IMR-90 (cell line): Measurements from ENCODE around the gene CSK. TPM values are rescaled to one million over a fixed set of nuclear protein-coding genes. Genes with fewer than 3 reads are reported as not detected.

Experiments used
- ATAC-seq: fragments of 200-7000 bp; cut with Tn5 transposase; 2 replicates; pipeline ENCODE4 v1.9.1; 2020; ENCODE audit warnings: low read depth, mild to moderate bottlenecking, moderate library complexity
- BruUV-seq: library from RNA; stranded (reverse); fragments of 400-500 nt; replicated peaks from 2 replicates; lab custom pipeline; 2021; lab: Mats Ljungman, UMichigan
- CTCF ChIA-PET: fragments of 300-600 bp; formaldehyde crosslinking; extraction: SDS; loops from one replicate; lab custom pipeline; 2021; ENCODE audit warnings: antibody characterized with exemption; lab: Yijun Ruan, JAX
- POLR2A ChIA-PET: fragments of 300-600 bp; sonication (Branson Sonifier 250); formaldehyde crosslinking; loops from one replicate; lab custom pipeline; 2022; ENCODE audit warnings: antibody characterized with exemption; ENCODE audit not compliant: unreplicated experiment; lab: Charles Lee
- DNase-seq: peaks from one replicate; pipeline ENCODE4 v3.0.0; 2013
- H2AFZ ChIP-seq: replicated peaks from 2 replicates; pipeline ENCODE3; 2013; ENCODE audit warnings: low read length, mild to moderate bottlenecking; ENCODE audit not compliant: poor library complexity
- H2AK5ac ChIP-seq: 2 replicates; pipeline ENCODE4 v1.6.1; 2013; ENCODE audit warnings: low read depth, low read length, inconsistent platforms
- H2AK9ac ChIP-seq: replicated peaks from 2 replicates; pipeline ENCODE3; 2013; ENCODE audit warnings: mild to moderate bottlenecking, low read depth, low read length, moderate library complexity; ENCODE audit not compliant: poor library complexity
- H2BK120ac ChIP-seq: 2 replicates; pipeline ENCODE4 v1.6.1; 2013; ENCODE audit warnings: low read depth, low read length, inconsistent platforms
- H2BK15ac ChIP-seq: 3 replicates; pipeline ENCODE4 v1.6.1; 2013; ENCODE audit warnings: low read depth, low read length, inconsistent platforms
- H2BK20ac ChIP-seq: 2 replicates; pipeline ENCODE4 v1.6.1; 2013; ENCODE audit warnings: low read depth, mild to moderate bottlenecking, inconsistent platforms, low read length, moderate library complexity
- H2BK5ac ChIP-seq: 2 replicates; pipeline ENCODE4 v1.6.1; 2013; ENCODE audit warnings: mild to moderate bottlenecking, low read depth, low read length, inconsistent platforms; ENCODE audit not compliant: poor library complexity, severe bottlenecking
- H3K14ac ChIP-seq: replicated peaks from 2 replicates; pipeline ENCODE4 v1.6.1; 2013; ENCODE audit warnings: low read depth, low read length, inconsistent platforms
- H3K18ac ChIP-seq: 2 replicates; pipeline ENCODE4 v1.6.1; 2013; ENCODE audit warnings: low read depth, low read length, control low read depth
- H3K23ac ChIP-seq: 2 replicates; pipeline ENCODE4 v1.6.1; 2013; ENCODE audit warnings: low read depth, low read length, inconsistent platforms
- H3K27ac ChIP-seq: 2 replicates; pipeline ENCODE4 v1.5.1; 2013; ENCODE audit warnings: mild to moderate bottlenecking, control low read depth, low read length; ENCODE audit not compliant: insufficient read depth
- H3K27me3 ChIP-seq: 2 replicates; pipeline ENCODE4 v1.6.1; 2013; ENCODE audit warnings: low read length; ENCODE audit not compliant: control insufficient read depth, insufficient read depth
- H3K36me3 ChIP-seq: 2 replicates; pipeline ENCODE4 v1.6.1; 2013; ENCODE audit warnings: low read length, mixed read lengths; ENCODE audit not compliant: control insufficient read depth, insufficient read depth
- H3K4ac ChIP-seq: 2 replicates; pipeline ENCODE4 v1.6.1; 2013; ENCODE audit warnings: low read depth, low read length, inconsistent platforms
- H3K4me1 ChIP-seq: 2 replicates; pipeline ENCODE4 v1.6.1; 2013; ENCODE audit warnings: low read length, mixed read lengths; ENCODE audit not compliant: control insufficient read depth, insufficient read depth
- H3K4me2 ChIP-seq: 2 replicates; pipeline ENCODE4 v1.6.1; 2013; ENCODE audit warnings: low read depth, mild to moderate bottlenecking, control low read depth, low read length, moderate library complexity
- H3K4me3 ChIP-seq: 2 replicates; pipeline ENCODE4 v1.5.1; 2013; ENCODE audit warnings: low read depth, mild to moderate bottlenecking, control low read depth, low read length, moderate library complexity; ENCODE audit not compliant: insufficient read depth
- H3K56ac ChIP-seq: 2 replicates; pipeline ENCODE4 v1.6.1; 2013; ENCODE audit warnings: low read length, inconsistent platforms; ENCODE audit not compliant: insufficient read depth; ENCODE audit errors: extremely low read depth
- H3K79me1 ChIP-seq, 2 experiments: 2 replicates each; pipeline ENCODE4 v1.6.1; 2013; ENCODE audit warnings: low read length in 2 of 2, inconsistent platforms in 1 of 2, low read depth in 1 of 2
- H3K9ac ChIP-seq: 2 replicates; pipeline ENCODE4 v1.6.1; 2013; ENCODE audit warnings: low read depth, low read length, control low read depth
- H3K9me1 ChIP-seq: 2 replicates; pipeline ENCODE4 v1.6.1; 2013; ENCODE audit warnings: low read length, inconsistent platforms; ENCODE audit not compliant: insufficient read depth
- H3K9me3 ChIP-seq: 2 replicates; pipeline ENCODE4 v1.6.1; 2013; ENCODE audit warnings: low read length; ENCODE audit not compliant: control insufficient read depth, insufficient read depth
- H4K20me1 ChIP-seq: 2 replicates; pipeline ENCODE4 v1.6.1; 2013; ENCODE audit warnings: low read length, inconsistent platforms; ENCODE audit not compliant: insufficient read depth
- H4K5ac ChIP-seq: 2 replicates; pipeline ENCODE4 v1.6.1; 2013; ENCODE audit warnings: mild to moderate bottlenecking, low read depth, low read length, control low read depth
- H4K8ac ChIP-seq, 2 experiments: 2 replicates each; pipeline ENCODE4 v1.6.1; 2013; ENCODE audit warnings: low read depth in 2 of 2, low read length in 2 of 2, control low read depth in 1 of 2, inconsistent platforms in 1 of 2
- H4K91ac ChIP-seq: 2 replicates; pipeline ENCODE4 v1.6.1; 2013; ENCODE audit warnings: low read depth, low read length, inconsistent platforms; ENCODE audit not compliant: insufficient read depth
- BHLHE40 ChIP-seq: fragments of 150-350 bp; IDR thresholded peaks from 2 replicates; pipeline ENCODE4 v1.6.1; 2016; ENCODE audit warnings: mild to moderate bottlenecking, low read depth, low read length
- CEBPB ChIP-seq: IDR thresholded peaks from 2 replicates; pipeline ENCODE4 v1.6.1; 2012; ENCODE audit warnings: low read depth, low read length, improper control_type of control experiment
- CTCF ChIP-seq: conservative IDR thresholded peaks from 2 replicates; pipeline ENCODE4 v1.5.1; 2012; ENCODE audit warnings: mild to moderate bottlenecking, low read depth, low read length, improper control_type of control experiment
- ELK1 ChIP-seq: fragments of 150-350 bp; IDR thresholded peaks from 2 replicates; pipeline ENCODE4 v1.6.1; 2016; ENCODE audit warnings: low read depth, mild to moderate bottlenecking, low read length, moderate library complexity, borderline replicate concordance
- MAFK ChIP-seq: IDR thresholded peaks from 2 replicates; pipeline ENCODE4 v1.6.1; 2012; ENCODE audit warnings: low read depth, low read length, improper control_type of control experiment
- MAZ ChIP-seq: IDR thresholded peaks from 2 replicates; pipeline ENCODE4 v1.6.1; 2012; ENCODE audit warnings: low read depth, mild to moderate bottlenecking, low read length, improper control_type of control experiment, moderate library complexity, borderline replicate concordance
- MXI1 ChIP-seq: IDR thresholded peaks from 2 replicates; pipeline ENCODE4 v1.6.1; 2012; ENCODE audit warnings: low read depth, mild to moderate bottlenecking, low read length, moderate library complexity, borderline replicate concordance
- NFE2L2 ChIP-seq: fragments of 150-350 bp; IDR thresholded peaks from 2 replicates; pipeline ENCODE4 v1.6.1; 2016; ENCODE audit warnings: low read depth, mild to moderate bottlenecking, low read length
- POLR2A ChIP-seq: IDR thresholded peaks from 2 replicates; pipeline ENCODE4 v1.6.1; 2012; ENCODE audit warnings: mild to moderate bottlenecking, low read depth, low read length
- RAD21 ChIP-seq: IDR thresholded peaks from 2 replicates; pipeline ENCODE4 v1.6.1; 2012; ENCODE audit warnings: low read length, improper control_type of control experiment
- RCOR1 ChIP-seq: IDR thresholded peaks from 2 replicates; pipeline ENCODE4 v1.6.1; 2012; ENCODE audit warnings: mild to moderate bottlenecking, low read length, improper control_type of control experiment; ENCODE audit not compliant: insufficient replicate concordance
- RFX5 ChIP-seq: IDR thresholded peaks from 2 replicates; pipeline ENCODE4 v1.8.0; 2012; ENCODE audit warnings: low read depth, mild to moderate bottlenecking, low read length, moderate library complexity
- WGBS, 2 experiments: methylation state at CpG; one replicate each; pipeline versions ENCODE4 v1.1.5 to v1.1.7; 2013; ENCODE audit warnings: missing lambda C conversion rate in 2 of 2; ENCODE audit not compliant: insufficient read length in 1 of 2; ENCODE audit errors: extremely low coverage in 2 of 2; 5-methylcytosine and 5-hydroxymethylcytosine counted together
- dilution Hi-C: fragments of 300-500 bp; cut with HindIII; formaldehyde crosslinking; loops from one replicate; pipeline ENCODE4 v1.14.3; 2018; ENCODE audit warnings: low sequenced_read_pairs; ENCODE audit not compliant: unreplicated experiment
- in situ Hi-C: fragments of 300-500 bp; cut with MboI; formaldehyde crosslinking; loops from 3 replicates; pipeline ENCODE4 v1.14.3; 2019; ENCODE audit warnings: low sequenced_read_pairs, inconsistent platforms, mixed read lengths
- intact Hi-C: fragments of 100-400 bp; cut with micrococcal nuclease; formaldehyde crosslinking; loops from 2 replicates; pipeline ENCODE4 v1.10.0; 2022
- polyA plus RNA-seq, 3 experiments: library from polyadenylated mRNA; depleted of rRNA; stranded (reverse); fragments of >200 nt; gene quantifications; 2 replicates each; pipeline ENCODE4 v1.2.3, GENCODE V29; 2012; ENCODE audit warnings: low replicate concordance in 1 of 3
- total RNA-seq: library from RNA; depleted of rRNA; stranded (reverse); fragments of >200 nt; gene quantifications from 2 replicates; pipeline ENCODE4 v1.2.3, GENCODE V29; 2012

The CSK gene
- total and polyA plus RNA-seq, 2 of the 4 experiments (the other 2 are of a cell fraction): 10.8 to 54.0 TPM

- no peak for TF ChIP-seq ELK1
- TF ChIP-seq RAD21: peak; percentile 89
Measured at GRCh38 chr15:74799856-74800558, 18.1 kb downstream of the CSK start (continued).

- Histone ChIP-seq H3K4me1 (peaks cover 2% of the 10 kb centered on the region; the same call in 1 of the 2 replicates), H4K20me1 (peaks cover 47% of the 10 kb centered on the region), H3K4me3 (no peak overlapping the region), H3K56ac (no peak overlapping the region), H3K79me1 (peaks cover 3 to 53% of the 10 kb centered on the region in 2 experiments), H4K8ac (no peak overlapping the region), H2AFZ (no peak overlapping the region), H3K36me3 (peaks cover 46% of the 10 kb centered on the region), H3K23ac (no peak overlapping the region), H2BK20ac (no peak overlapping the region), H3K14ac (no peak overlapping the region), H4K5ac (no peak overlapping the region), H3K9me3 (no peaks in the 10 kb centered on the region), H2BK15ac (no peak overlapping the region), H3K9ac (no peak overlapping the region), H3K27ac (no peak overlapping the region), H3K27me3 (no peaks in the 10 kb centered on the region), H3K4ac (no peak overlapping the region), H3K9me1 (peaks cover 4% of the 10 kb centered on the region; the same call in 1 of the 2 replicates), H3K4me2 (no peak overlapping the region), H2AK9ac (no peak overlapping the region), H4K91ac (no peak overlapping the region), H3K18ac (no peak overlapping the region), H2BK5ac (no peak overlapping the region), H2AK5ac (no peak overlapping the region), H2BK120ac (no peak overlapping the region)
- intact Hi-C loops: loop anchor here (1.0 kb wide), 1 partner anchor 29 kb away; no protein-coding TSS in a partner anchor
- dilution Hi-C loops: no loop called here
- BruUV-seq: no TSS peak
- DNase-seq: no peak
- in situ Hi-C loops: no loop called here
- ChIA-PET CTCF (interaction anchor here (1.0 kb wide), 1 partner anchor 29 kb away, joined by 3 read pairs; no protein-coding TSS in a partner anchor), POLR2A (no interaction called here)
- ATAC-seq: no peak
- WGBS, 2 experiments: no CpG with 5 or more reads among the region's 20 CpGs
- no peak for TF ChIP-seq CTCF
- TF ChIP-seq BHLHE40: no peak
- no peak for TF ChIP-seq RAD21
- TF ChIP-seq MAZ: no peak
- no peak for TF ChIP-seq CEBPB
- no peak for TF ChIP-seq MAFK
- no peak for TF ChIP-seq RFX5
- no peak for TF ChIP-seq ELK1
- no peak for TF ChIP-seq POLR2A
- no peak for TF ChIP-seq RCOR1
- no peak for TF ChIP-seq MXI1
- no peak for TF ChIP-seq NFE2L2
Measured at GRCh38 chr15:74800559-74801094, 18.7 kb downstream of the CSK start.
